OCI-LY1 (cell line): Measurements from ENCODE around the gene GCN1.

Experiments
- H2AFZ ChIP-seq: fragments of 200-600 bp; sonication (generic), shearing (Covaris generic); 2 replicates; pipeline ENCODE4 v1.6.0; 2014; ENCODE audit warnings: antibody characterized with exemption, mild to moderate bottlenecking, low read length
- H3F3A ChIP-seq: fragments of 200-600 bp; sonication (generic), shearing (Covaris generic); 2 replicates; pipeline ENCODE4 v1.6.0; 2014; ENCODE audit warnings: mild to moderate bottlenecking, antibody characterized with exemption, low read length, moderate library complexity; ENCODE audit not compliant: insufficient read depth
- H3K27ac ChIP-seq: fragments of 200-600 bp; sonication (generic); 2 replicates; pipeline ENCODE4 v1.5.1; 2014; ENCODE audit warnings: low read length, mixed run types, mild to moderate bottlenecking, low read depth; ENCODE audit not compliant: poor library complexity, severe bottlenecking
- H3K27me3 ChIP-seq: fragments of 200-600 bp; sonication (generic); 2 replicates; pipeline ENCODE4 v1.6.0; 2014; ENCODE audit warnings: antibody characterized with exemption, mild to moderate bottlenecking, low read length, moderate library complexity; ENCODE audit not compliant: insufficient read depth
- H3K36me3 ChIP-seq: fragments of 200-600 bp; sonication (generic); 2 replicates; pipeline ENCODE4 v1.6.1; 2014; ENCODE audit warnings: mild to moderate bottlenecking, antibody characterized with exemption, low read length, moderate library complexity, mixed read lengths; ENCODE audit not compliant: insufficient read depth
- H3K4me1 ChIP-seq: fragments of 200-600 bp; sonication (generic); 2 replicates; pipeline ENCODE4 v1.5.1; 2014; ENCODE audit warnings: mild to moderate bottlenecking, low read length, moderate library complexity; ENCODE audit not compliant: insufficient read depth, severe bottlenecking
- H3K4me2 ChIP-seq: fragments of 200-600 bp; sonication (generic), shearing (Covaris generic); 2 replicates; pipeline ENCODE4 v1.6.1; 2014; ENCODE audit warnings: low read length
- H3K4me3 ChIP-seq: fragments of 200-600 bp; sonication (generic); 2 replicates; pipeline ENCODE4 v1.5.1; 2014; ENCODE audit warnings: low read length, low read depth, mild to moderate bottlenecking, mixed read lengths; ENCODE audit not compliant: poor library complexity, severe bottlenecking
- H3K79me2 ChIP-seq: fragments of 200-600 bp; shearing (Covaris generic); 2 replicates; pipeline ENCODE4 v1.6.1; 2016; ENCODE audit warnings: mixed run types, low read length, mixed read lengths; ENCODE audit not compliant: insufficient read depth
- H3K9ac ChIP-seq: fragments of 200-600 bp; sonication (generic), shearing (Covaris generic); 2 replicates; pipeline ENCODE4 v1.6.1; 2014; ENCODE audit warnings: mild to moderate bottlenecking, low read length, mixed read lengths
- H3K9me2 ChIP-seq: fragments of 200-600 bp; sonication (generic), shearing (Covaris generic); 2 replicates; pipeline ENCODE4 v1.6.1; 2014; ENCODE audit warnings: low read depth, mild to moderate bottlenecking, low read length, mixed read lengths
- H3K9me3 ChIP-seq: fragments of 200-600 bp; shearing (Covaris generic); 2 replicates; pipeline ENCODE4 v1.6.1; 2014; ENCODE audit warnings: low read length, mixed read lengths
- H4K20me1 ChIP-seq: fragments of 200-600 bp; sonication (generic), shearing (Covaris generic); 2 replicates; pipeline ENCODE4 v1.6.0; 2016; ENCODE audit warnings: mild to moderate bottlenecking, low read length; ENCODE audit not compliant: insufficient read depth
- CTCF ChIP-seq: fragments of 200-600 bp; sonication (generic), shearing (Covaris generic); IDR thresholded peaks from 2 replicates; pipeline ENCODE4 v1.5.1; 2017; ENCODE audit warnings: mild to moderate bottlenecking, antibody characterized with exemption, low read length, moderate library complexity, mixed read lengths
- EZH2 ChIP-seq: fragments of 200-600 bp; sonication (generic), shearing (Covaris generic); IDR thresholded peaks from 2 replicates; pipeline ENCODE4 v1.8.0; 2017; ENCODE audit warnings: borderline replicate concordance, mixed run types, mild to moderate bottlenecking, antibody characterized with exemption, low read length, moderate library complexity, mixed read lengths

The GCN1 gene

GRCh38 chr12:120206228-120206627, 11.7 kb upstream of the GCN1 start:
- H3K4me3 ChIP-seq: no peak overlapping the region
- no peak overlapping the region for H3K9ac ChIP-seq
- no peaks in the 10 kb centered on the region for H3K27me3 ChIP-seq
- H3K9me2 ChIP-seq: no peaks in the 10 kb centered on the region
- H3K9me3 ChIP-seq: no peaks in the 10 kb centered on the region
- no peak overlapping the region for H3K4me2 ChIP-seq
- H3K36me3 ChIP-seq: peaks cover 19% of the 10 kb centered on the region; the same call in 1 of the 2 replicates
- peaks cover 9% of the 10 kb centered on the region for H3K4me1 ChIP-seq
- no peaks in the 10 kb centered on the region for H3F3A ChIP-seq
- H4K20me1 ChIP-seq: no peaks in the 10 kb centered on the region
- H3K79me2 ChIP-seq: no peaks in the 10 kb centered on the region
- no peak overlapping the region for H2AFZ ChIP-seq
- H3K27ac ChIP-seq: no peak overlapping the region
- no peak for TF ChIP-seq CTCF
- no peak for TF ChIP-seq EZH2

- no peak overlapping the region for H2AFZ ChIP-seq
- H3F3A ChIP-seq: 0 out of 2 replicates have a peak, but pooled peaks cover 7% of the 10 kb centered on the region
- peaks cover 16% of the 10 kb centered on the region for H3K79me2 ChIP-seq
- no peak overlapping the region for H3K4me2 ChIP-seq
- H3K4me1 ChIP-seq: peaks cover 18% of the 10 kb centered on the region
- no peaks in the 10 kb centered on the region for H3K9me2 ChIP-seq
- no peak overlapping the region for H3K4me3 ChIP-seq
- TF ChIP-seq EZH2 (no peak), CTCF (no peak)
- no peak overlapping the region for H3K9ac ChIP-seq
- H4K20me1 ChIP-seq: no peaks in the 10 kb centered on the region
- no peaks in the 10 kb centered on the region for H3K27me3 ChIP-seq
- H3K27ac ChIP-seq: no peak overlapping the region
- H3K36me3 ChIP-seq: peaks cover 22% of the 10 kb centered on the region
- H3K9me3 ChIP-seq: no peaks in the 10 kb centered on the region
Measured at GRCh38 chr12:120204171-120204570, 9.7 kb upstream of the GCN1 start.

GRCh38 chr12:120200364-120200800, 5.9 kb upstream of the GCN1 start:
- TF ChIP-seq EZH2: no peak
- Histone ChIP-seq H3K9me2 (no peaks in the 10 kb centered on the region), H3F3A (peaks cover 20% of the 10 kb centered on the region), H3K27me3 (no peaks in the 10 kb centered on the region), H3K79me2 (peaks cover 20% of the 10 kb centered on the region), H3K27ac (peak overlapping the region; percentile 85), H3K9me3 (no peaks in the 10 kb centered on the region), H3K4me1 (peaks cover 54% of the 10 kb centered on the region), H3K4me2 (peak overlapping the region; percentile 96), H2AFZ (no peak overlapping the region), H3K4me3 (peak overlapping the region; percentile 99), H3K36me3 (peaks cover 51% of the 10 kb centered on the region), H3K9ac (peak overlapping the region; percentile 99), H4K20me1 (no peaks in the 10 kb centered on the region)

GRCh38 chr12:120199595-120200306, 5.2 kb upstream of the GCN1 start:
- Histone ChIP-seq H3F3A (peaks cover 20% of the 10 kb centered on the region), H3K79me2 (peaks cover 20% of the 10 kb centered on the region), H3K27ac (peak overlapping the region; percentile 85), H3K27me3 (no peaks in the 10 kb centered on the region), H3K4me1 (peaks cover 61% of the 10 kb centered on the region), H2AFZ (no peak overlapping the region), H3K4me3 (peak overlapping the region; percentile 99), H3K9me3 (no peaks in the 10 kb centered on the region), H3K4me2 (peak overlapping the region; percentile 96), H3K9ac (peak overlapping the region; percentile 99), H4K20me1 (no peaks in the 10 kb centered on the region), H3K9me2 (no peaks in the 10 kb centered on the region), H3K36me3 (peaks cover 51% of the 10 kb centered on the region)
- TF ChIP-seq CTCF: no peak
- TF ChIP-seq EZH2: no peak
